H1 (cell line): ENCODE data around the gene ITGA11.

Experiments used
- CTCF ChIP-seq, 3 experiments: IDR thresholded peaks; 1 replicate in 2 of 3; 2 replicates in 1 of 3; pipeline versions ENCODE4 v1.5.1 to v1.6.1; 2011; ENCODE audit warnings: low read length in 3 of 3, mild to moderate bottlenecking in 3 of 3, inconsistent platforms in 2 of 3, low read depth in 1 of 3, moderate library complexity in 1 of 3; ENCODE audit not compliant: insufficient read depth in 1 of 3; ENCODE audit errors: control extremely low read depth in 1 of 3
- EGR1 ChIP-seq: IDR thresholded peaks from 2 replicates; pipeline ENCODE4 v1.6.1; 2011; ENCODE audit warnings: low read depth, low read length, borderline replicate concordance
- EP300 ChIP-seq, 2 experiments: IDR thresholded peaks; 1 replicate in 1 of 2; 2 replicates in 1 of 2; pipeline ENCODE4 v1.6.1; 2011 to 2012; ENCODE audit warnings: low read depth in 2 of 2, low read length in 2 of 2, mild to moderate bottlenecking in 2 of 2, borderline replicate concordance in 1 of 2, inconsistent platforms in 1 of 2, moderate library complexity in 1 of 2
- GTF2F1 ChIP-seq: IDR thresholded peaks from 2 replicates; pipeline ENCODE4 v1.6.1; 2012; ENCODE audit warnings: low read depth, low read length, improper control_type of control experiment, borderline replicate concordance
- JUND ChIP-seq: IDR thresholded peaks from 2 replicates; pipeline ENCODE4 v1.6.1; 2011; ENCODE audit warnings: mild to moderate bottlenecking, improper control_type of control experiment, low read length
- NRF1 ChIP-seq: IDR thresholded peaks from 2 replicates; pipeline ENCODE4 v1.6.1; 2011; ENCODE audit warnings: mild to moderate bottlenecking, low read depth, low read length, improper control_type of control experiment
- POLR2A ChIP-seq, 2 experiments: IDR thresholded peaks; 1 replicate in 1 of 2; 2 replicates in 1 of 2; pipeline ENCODE4 v1.6.1; 2011; ENCODE audit warnings: low read depth in 2 of 2, low read length in 2 of 2, mild to moderate bottlenecking in 2 of 2; ENCODE audit errors: control extremely low read depth in 1 of 2
- POLR2AphosphoS5 ChIP-seq: IDR thresholded peaks from 2 replicates; pipeline ENCODE4 v1.6.1; 2011; ENCODE audit warnings: low read depth, low read length
- SAP30 ChIP-seq: fragments of 300-600 bp; sonication (generic); IDR thresholded peaks from 2 replicates; pipeline ENCODE4 v1.7.1; 2012; ENCODE audit warnings: low read length, moderate library complexity, mild to moderate bottlenecking, inconsistent platforms; ENCODE audit not compliant: insufficient read depth, insufficient replicate concordance
- SIN3A ChIP-seq, 2 experiments: IDR thresholded peaks in 1 of 2; conservative IDR thresholded peaks in 1 of 2; 2 replicates each; pipeline ENCODE4 v1.6.1; 2011 to 2012; ENCODE audit warnings: low read length in 2 of 2, improper control_type of control experiment in 1 of 2, low read depth in 1 of 2, mild to moderate bottlenecking in 1 of 2
- SP1 ChIP-seq: IDR thresholded peaks from 2 replicates; pipeline ENCODE4 v1.6.1; 2011; ENCODE audit warnings: low read depth, low read length
- ZNF274 ChIP-seq: IDR thresholded peaks from 2 replicates; pipeline ENCODE4 v1.7.0; 2012; ENCODE audit warnings: low read length, borderline replicate concordance; ENCODE audit errors: extremely low read depth
- TF ChIP-seq, protein P1 (sequence below): IDR thresholded peaks from 2 replicates; pipeline ENCODE4 v1.6.1; 2011; ENCODE audit warnings: low read length, improper control_type of control experiment
- TF ChIP-seq, protein P2 (sequence below): IDR thresholded peaks from 2 replicates; pipeline ENCODE4 v1.6.1; 2012; ENCODE audit warnings: inconsistent platforms

- TF ChIP-seq, protein P1, sequence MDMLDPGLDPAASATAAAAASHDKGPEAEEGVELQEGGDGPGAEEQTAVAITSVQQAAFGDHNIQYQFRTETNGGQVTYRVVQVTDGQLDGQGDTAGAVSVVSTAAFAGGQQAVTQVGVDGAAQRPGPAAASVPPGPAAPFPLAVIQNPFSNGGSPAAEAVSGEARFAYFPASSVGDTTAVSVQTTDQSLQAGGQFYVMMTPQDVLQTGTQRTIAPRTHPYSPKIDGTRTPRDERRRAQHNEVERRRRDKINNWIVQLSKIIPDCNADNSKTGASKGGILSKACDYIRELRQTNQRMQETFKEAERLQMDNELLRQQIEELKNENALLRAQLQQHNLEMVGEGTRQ: no peak
- no peak for TF ChIP-seq NRF1
- no peak for TF ChIP-seq SIN3A (conservative IDR thresholded peaks at IDR 0.05 in 1 of 2, IDR thresholded peaks at IDR 0.05 in 1 of 2; ENCODE audit: low read depth in 1 of 2, low read length in 2 of 2)
- no peak for TF ChIP-seq POLR2A (IDR thresholded peaks at IDR 0.05; ENCODE audit: control extremely low read depth in 1 of 2, low read depth in 2 of 2, low read length in 2 of 2)
- no peak for TF ChIP-seq POLR2AphosphoS5
- TF ChIP-seq CTCF (IDR thresholded peaks at IDR 0.05; ENCODE audit: control extremely low read depth in 1 of 3, insufficient read depth in 1 of 3, low read depth in 1 of 3, low read length in 3 of 3): no peak
- no peak for TF ChIP-seq SAP30
- no peak for TF ChIP-seq ZNF274
- TF ChIP-seq EGR1: no peak
- TF ChIP-seq GTF2F1: no peak
- TF ChIP-seq SP1: no peak
- no peak for TF ChIP-seq JUND
- TF ChIP-seq, protein P2, sequence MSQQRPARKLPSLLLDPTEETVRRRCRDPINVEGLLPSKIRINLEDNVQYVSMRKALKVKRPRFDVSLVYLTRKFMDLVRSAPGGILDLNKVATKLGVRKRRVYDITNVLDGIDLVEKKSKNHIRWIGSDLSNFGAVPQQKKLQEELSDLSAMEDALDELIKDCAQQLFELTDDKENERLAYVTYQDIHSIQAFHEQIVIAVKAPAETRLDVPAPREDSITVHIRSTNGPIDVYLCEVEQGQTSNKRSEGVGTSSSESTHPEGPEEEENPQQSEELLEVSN: no peak
- no peak for TF ChIP-seq EP300 (IDR thresholded peaks at IDR 0.05; ENCODE audit: borderline replicate concordance in 1 of 2, low read depth in 2 of 2, low read length in 2 of 2)
Observed at GRCh38 chr15:68430471-68431036, 1.4 kb downstream of the ITGA11 start.
